HG02981 (cell line): ENCODE results near the gene FGF23.
"Not testable (repeated sequence)": the region's sequence is repeated elsewhere in the genome, so short reads cannot be mapped to it uniquely, and the experiment has no call there.

Experiments
- ATAC-seq: cut with Tn5 transposase; IDR thresholded peaks from one replicate; pipeline ENCODE4 v1.9.1; 2021; ENCODE audit warnings: mild to moderate bottlenecking, moderate library complexity; ENCODE audit not compliant: unreplicated experiment

The FGF23 gene

DNA sequence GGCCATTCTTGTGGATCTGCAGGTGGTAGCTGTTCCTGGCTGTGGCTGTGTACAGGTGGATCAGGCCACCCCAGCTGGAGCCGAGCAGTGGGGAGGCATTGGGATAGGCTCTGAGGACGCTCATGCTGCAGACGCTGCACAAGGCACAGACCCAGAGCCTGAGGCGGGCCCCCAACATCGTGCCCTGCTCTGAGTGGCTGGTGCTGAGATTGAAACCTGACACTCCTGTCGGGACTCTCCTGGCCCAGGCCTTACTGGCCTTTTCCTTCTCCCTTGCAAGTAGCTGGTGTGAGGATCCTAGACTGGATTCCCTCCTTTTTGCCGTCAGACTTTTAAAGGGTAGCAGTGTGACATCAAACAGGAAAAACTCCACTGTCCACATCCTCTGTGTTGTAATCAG lies at the start of gene FGF23:
TSS of gene FGF23 (minus strand) at position 308 of the 400 bp plus-strand sequence. CDS start at position 178, 130 bp downstream.
- no peak for ATAC-seq

DNA sequence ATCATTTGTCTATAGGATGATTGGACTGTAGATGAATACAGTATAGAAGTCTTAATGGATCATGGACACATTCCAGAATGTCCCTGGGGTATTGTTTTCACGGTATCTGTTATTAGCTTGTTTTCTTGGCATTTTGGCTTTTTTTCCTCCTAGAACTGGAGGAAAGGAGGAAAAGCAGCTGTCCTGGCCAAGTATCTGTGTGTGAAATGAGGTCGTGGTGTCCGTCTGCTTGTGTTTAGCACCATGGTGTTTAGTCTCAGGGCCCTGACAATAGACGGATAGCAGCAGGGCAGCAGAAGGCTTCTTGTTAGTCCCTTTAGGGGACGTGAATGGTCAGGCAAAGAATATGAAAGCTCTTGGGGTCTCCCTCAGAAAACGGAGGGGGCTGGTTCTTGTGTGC lies 44.9 kb upstream of the FGF23 start:
- ATAC-seq, result no peak

DNA sequence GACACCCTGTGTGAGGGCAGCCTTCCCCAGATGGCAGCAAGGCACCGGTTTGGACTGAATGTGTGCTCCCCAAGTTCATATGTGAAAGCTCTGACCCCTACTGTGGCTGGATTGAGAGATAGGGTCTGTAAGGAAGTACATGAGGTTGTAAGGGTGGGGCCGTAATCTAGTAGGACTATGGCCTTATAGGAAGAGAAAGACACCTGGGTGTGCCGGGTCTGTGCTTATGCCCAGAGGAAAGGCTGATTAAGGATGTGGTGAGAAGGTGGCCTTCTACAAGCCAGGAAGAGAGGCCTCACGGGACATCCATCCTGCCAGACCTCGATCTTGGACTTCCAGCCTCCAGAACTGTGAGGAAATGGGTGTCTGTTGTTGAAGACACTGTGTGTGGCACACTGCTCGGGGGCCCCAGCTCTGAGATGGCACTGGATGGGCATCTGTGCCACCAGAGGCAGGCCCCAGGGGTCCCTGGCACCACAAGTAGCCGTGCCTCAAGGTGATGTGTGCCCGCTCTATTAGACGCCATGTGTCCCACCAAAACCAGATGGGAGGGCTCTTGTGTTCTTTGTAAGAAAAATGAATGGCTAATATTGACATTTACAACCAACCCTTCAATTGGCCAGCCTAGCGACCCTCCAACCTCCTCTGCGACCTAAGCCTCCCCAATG lies 44.1 kb upstream of the FGF23 start:
- no peak for ATAC-seq

- no peak for ATAC-seq
Observed at GRCh38 chr12:4422985-4423384, 43.5 kb upstream of the FGF23 start.

DNA sequence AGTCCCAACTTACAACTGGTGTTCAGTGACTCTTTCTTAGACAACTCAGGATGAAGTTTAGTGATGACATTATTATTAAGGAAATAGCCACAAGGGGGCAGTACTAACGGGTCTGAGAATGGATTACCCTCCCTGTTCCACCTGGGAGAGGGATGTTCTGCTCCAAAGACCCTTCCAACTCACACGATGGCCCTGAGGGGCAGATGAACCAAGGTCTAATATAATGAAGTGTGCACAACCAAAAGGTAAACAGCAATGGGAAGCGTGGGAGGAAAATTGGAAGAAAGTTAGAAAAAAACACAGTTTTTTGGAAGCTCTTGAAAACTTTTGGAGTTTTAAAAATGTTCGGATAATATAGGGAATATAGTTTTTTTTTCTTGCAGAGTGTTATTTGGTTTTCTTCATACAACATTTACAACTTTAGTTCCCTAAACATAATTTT lies 42.1 kb upstream of the FGF23 start:
- no peak for ATAC-seq

DNA sequence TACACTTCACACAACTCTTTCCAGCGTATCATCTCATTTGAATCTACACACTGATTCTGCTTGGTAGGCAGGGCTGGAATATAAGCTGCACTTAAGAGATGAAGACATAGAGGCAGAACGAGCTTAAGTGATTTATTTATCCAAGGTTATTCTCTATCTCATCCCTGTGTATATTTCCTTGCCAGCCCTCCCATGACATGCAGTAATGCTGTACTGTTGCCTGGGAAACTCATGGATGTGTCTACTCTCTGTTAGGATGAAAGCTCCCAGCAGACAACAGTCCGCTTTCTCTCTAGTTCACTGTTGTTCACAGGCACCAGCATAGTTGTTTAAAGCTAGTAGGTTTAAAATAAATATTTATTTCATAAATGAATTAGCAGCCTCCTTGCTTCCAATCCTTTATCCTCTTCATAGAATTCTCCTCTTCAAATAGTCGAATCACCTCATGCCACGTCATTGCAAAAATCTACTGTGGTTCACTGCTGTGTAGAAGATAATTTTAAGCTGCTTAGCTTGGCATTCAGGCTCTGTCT lies 40.7 kb upstream of the FGF23 start:
- no peak for ATAC-seq

DNA sequence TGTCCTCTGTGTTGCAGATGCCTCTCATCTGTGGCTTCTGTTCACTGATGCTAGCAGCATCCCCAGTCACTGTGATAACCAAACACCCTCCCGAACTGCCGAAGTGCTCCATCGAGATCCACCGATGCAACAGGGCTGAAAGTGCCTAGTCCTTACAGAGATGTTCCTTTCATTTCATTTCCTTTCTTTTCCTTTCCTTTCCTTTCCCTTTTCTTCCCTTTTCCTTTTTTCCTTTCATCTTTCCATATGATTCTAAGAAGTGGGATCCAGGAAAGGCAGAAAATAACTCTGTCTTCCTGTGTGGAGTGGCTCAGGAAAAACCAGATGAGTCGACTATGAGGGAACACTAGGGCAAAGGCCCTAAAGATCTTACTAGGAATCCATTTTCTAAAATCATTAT lies 39.4 kb upstream of the FGF23 start:
- no peak for ATAC-seq

GRCh38 chr12:4417936-4418335 lies 38.4 kb upstream of the FGF23 start:
- no peak for ATAC-seq

GRCh38 chr12:4417455-4417854 lies 37.9 kb upstream of the FGF23 start:
- no peak for ATAC-seq

DNA sequence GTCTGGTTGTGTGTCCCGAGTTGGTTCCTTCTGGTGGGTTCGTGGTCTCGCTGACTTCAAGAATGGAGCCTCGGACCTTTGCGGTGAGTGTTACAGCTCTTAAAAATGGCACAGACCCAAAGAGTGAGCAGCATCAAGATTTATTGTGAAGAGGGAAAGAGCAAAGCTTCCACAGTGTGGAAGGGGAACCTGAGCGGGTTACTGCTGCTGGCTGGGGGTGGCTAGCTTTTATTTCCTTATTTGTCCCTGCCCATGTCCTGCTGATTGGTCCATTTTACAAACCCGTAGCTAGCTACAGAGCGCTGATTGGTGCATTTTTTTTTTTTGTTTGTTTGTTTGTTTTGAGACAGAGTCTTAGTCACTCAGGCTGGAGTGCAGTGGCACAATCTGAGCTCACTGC lies 36.8 kb upstream of the FGF23 start:
- no peak for ATAC-seq

DNA sequence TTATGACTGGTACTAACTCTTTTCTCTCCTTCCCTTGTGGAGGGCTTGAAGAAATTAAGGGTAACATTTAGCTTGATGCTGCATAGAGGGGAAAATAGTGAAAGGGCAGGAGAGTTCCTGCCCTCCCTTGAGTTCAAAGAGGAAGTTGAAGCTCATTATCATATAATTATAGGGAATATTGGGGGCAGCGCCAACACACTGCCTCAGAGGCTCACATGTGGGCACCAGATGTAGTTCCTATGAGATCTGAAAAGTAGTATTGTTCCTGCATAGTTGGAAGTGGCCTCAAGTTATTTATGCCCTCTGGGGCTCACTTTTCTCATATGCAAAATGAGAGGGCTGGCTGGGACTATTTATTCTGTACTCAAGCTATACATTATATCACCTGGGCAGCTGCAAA lies 33.0 kb upstream of the FGF23 start:
- no peak for ATAC-seq

GRCh38 chr12:4412056-4412455 lies 32.5 kb upstream of the FGF23 start:
- ATAC-seq, result no peak

GRCh38 chr12:4407136-4407535 lies 27.6 kb upstream of the FGF23 start:
- no peak for ATAC-seq

DNA sequence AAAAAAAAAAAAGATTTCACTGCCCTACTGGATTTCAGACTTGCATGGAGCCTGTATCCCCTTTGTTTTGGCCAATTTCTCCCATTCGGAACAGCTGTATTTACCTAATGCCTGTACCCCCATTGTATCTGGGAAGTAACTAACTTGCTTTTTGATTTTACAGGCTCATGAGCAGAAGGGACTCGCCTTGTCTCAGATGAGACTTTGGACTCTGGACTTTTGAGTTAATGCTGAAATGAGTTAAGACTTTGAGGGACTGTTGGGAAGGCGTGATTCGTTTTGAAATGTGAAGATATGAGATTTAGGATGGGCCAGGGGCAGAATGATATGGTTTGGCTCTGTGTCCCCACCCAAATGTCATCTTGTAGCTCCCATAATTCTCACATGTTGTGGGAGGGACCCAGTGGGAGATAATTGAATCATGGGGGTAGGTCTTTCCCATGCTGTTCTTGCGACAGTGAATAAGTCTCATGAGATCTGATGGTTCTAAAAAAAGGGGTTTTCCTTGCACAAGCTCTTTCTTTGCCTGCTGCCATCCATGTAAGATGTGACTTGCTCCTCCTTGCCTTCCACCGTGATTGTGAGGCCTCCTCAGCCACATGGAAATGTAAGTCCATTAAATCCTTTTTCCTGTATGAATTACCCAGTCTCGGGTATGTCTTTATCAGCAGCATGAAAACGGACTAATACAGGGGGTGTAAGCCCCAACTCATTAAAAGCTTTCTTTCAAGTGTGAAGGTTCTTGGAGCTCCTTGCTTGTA lies 25.5 kb upstream of the FGF23 start:
- ATAC-seq, result not testable (repeated sequence)

DNA sequence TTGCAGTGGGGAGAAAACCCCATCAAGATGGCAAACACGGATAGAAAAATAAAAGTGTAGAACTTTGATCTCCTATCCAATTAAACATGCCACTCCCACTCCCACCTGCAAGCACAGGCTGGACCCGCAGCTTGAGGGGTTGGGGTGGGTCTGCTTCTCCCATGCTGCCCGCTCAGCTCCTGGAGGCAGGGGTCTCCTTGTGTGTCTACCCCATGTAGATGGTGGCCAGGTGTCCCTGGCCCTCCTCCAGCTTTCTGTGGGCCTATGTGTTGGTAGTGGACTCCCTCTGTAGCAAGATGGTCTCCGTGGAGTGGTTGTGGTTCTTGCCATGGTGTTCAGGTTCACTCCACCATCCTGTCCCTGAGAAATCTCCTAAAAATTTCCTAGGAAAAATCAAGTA lies 23.5 kb upstream of the FGF23 start:
- no peak for ATAC-seq

GRCh38 chr12:4401117-4401516 lies 21.6 kb upstream of the FGF23 start:
- ATAC-seq, result no peak

DNA sequence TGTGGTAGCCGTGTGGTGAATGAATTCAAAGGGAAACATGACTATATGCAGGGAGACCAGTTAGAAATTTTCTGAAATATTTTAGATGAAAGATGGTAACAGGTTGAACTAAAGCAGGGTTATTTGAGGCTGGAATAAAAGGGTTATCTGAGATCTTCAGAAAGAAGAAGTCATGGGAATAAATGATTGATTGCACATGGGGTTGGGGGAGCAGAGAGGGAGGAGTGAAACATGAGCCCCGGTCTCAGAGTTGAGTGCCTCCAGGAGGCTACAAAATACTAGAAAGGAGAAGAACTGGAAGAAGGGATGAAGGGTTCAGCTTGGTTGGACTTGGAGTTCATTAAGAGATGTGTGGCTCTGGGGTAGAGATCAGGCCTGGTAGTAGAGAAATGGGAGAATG lies 16.3 kb upstream of the FGF23 start:
- no peak for ATAC-seq

GRCh38 chr12:4393211-4393610 lies 13.7 kb upstream of the FGF23 start:
- no peak for ATAC-seq

DNA sequence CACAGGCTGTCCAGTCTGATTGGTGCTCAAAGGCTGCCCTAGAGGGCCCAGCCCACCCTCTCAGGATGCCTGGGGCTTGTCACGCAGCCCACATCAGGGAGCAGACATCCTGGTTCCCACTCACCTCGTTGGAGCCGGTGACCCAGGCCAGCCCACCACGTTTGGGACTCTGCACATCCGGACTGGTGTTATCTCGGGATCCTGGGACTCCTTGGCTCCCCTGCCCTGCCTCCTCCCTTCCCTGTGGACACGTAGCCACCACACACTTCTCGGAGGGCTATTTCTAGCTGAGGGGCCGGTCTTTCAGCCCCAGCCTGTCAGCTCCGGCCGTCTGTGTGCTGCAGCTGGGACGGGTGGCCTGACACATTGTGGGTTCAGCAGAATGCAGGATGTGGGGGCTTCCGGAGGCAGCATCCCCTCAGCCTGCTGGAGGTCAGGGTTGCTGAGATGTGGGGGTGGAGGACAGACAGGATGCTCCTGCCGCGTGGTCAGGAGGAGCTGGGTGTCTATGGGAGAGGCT lies 12.8 kb upstream of the FGF23 start:
- ATAC-seq, result no peak

DNA sequence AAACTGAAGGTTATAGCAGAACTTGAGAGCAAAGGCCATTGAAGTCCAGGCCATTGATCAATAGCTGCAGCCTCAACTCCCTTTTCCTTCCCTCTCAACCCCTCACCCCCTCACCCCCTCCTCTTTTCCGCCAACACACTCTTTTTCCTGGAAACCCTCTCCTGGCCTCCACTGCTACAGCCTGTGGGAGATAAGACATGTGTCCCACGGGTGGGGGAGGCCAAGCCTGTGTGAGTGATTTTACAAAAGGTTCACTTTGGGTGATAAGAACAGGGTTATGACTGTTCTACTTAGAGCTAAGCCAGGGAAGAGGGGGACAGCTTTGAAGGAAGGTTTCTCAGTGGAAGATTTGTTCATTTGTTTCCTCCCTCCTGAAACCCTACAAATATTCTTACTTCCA lies 9.2 kb upstream of the FGF23 start:
- no peak for ATAC-seq

- no peak for ATAC-seq
Observed at GRCh38 chr12:4388032-4388431, 8.5 kb upstream of the FGF23 start.

- ATAC-seq, result no peak
Observed at GRCh38 chr12:4387607-4388006, 8.1 kb upstream of the FGF23 start.
